IMR-90 (cell line): ENCODE data around the gene PPP2R1A. TPM values are rescaled to one million over a fixed set of nuclear protein-coding genes. Genes with fewer than 3 reads are reported as not detected.

Experiments used
- ATAC-seq: fragments of 200-7000 bp; cut with Tn5 transposase; 2 replicates; pipeline ENCODE4 v1.9.1; 2020; ENCODE audit warnings: low read depth, mild to moderate bottlenecking, moderate library complexity
- BruUV-seq: library from RNA; stranded (reverse); fragments of 400-500 nt; replicated peaks from 2 replicates; lab custom pipeline; 2021; lab: Mats Ljungman, UMichigan
- CTCF ChIA-PET: fragments of 300-600 bp; formaldehyde crosslinking; extraction: SDS; loops from one replicate; lab custom pipeline; 2021; ENCODE audit warnings: antibody characterized with exemption; lab: Yijun Ruan, JAX
- POLR2A ChIA-PET: fragments of 300-600 bp; sonication (Branson Sonifier 250); formaldehyde crosslinking; loops from one replicate; lab custom pipeline; 2022; ENCODE audit warnings: antibody characterized with exemption; ENCODE audit not compliant: unreplicated experiment; lab: Charles Lee
- DNase-seq: peaks from one replicate; pipeline ENCODE4 v3.0.0; 2013
- H2AFZ ChIP-seq: replicated peaks from 2 replicates; pipeline ENCODE3; 2013; ENCODE audit warnings: low read length, mild to moderate bottlenecking; ENCODE audit not compliant: poor library complexity
- H2AK5ac ChIP-seq: 2 replicates; pipeline ENCODE4 v1.6.1; 2013; ENCODE audit warnings: low read depth, low read length, inconsistent platforms
- H2AK9ac ChIP-seq: replicated peaks from 2 replicates; pipeline ENCODE3; 2013; ENCODE audit warnings: mild to moderate bottlenecking, low read depth, low read length, moderate library complexity; ENCODE audit not compliant: poor library complexity
- H2BK120ac ChIP-seq: 2 replicates; pipeline ENCODE4 v1.6.1; 2013; ENCODE audit warnings: low read depth, low read length, inconsistent platforms
- H2BK15ac ChIP-seq: 3 replicates; pipeline ENCODE4 v1.6.1; 2013; ENCODE audit warnings: low read depth, low read length, inconsistent platforms
- H2BK20ac ChIP-seq: 2 replicates; pipeline ENCODE4 v1.6.1; 2013; ENCODE audit warnings: low read depth, mild to moderate bottlenecking, inconsistent platforms, low read length, moderate library complexity
- H2BK5ac ChIP-seq: 2 replicates; pipeline ENCODE4 v1.6.1; 2013; ENCODE audit warnings: mild to moderate bottlenecking, low read depth, low read length, inconsistent platforms; ENCODE audit not compliant: poor library complexity, severe bottlenecking
- H3K14ac ChIP-seq: replicated peaks from 2 replicates; pipeline ENCODE4 v1.6.1; 2013; ENCODE audit warnings: low read depth, low read length, inconsistent platforms
- H3K18ac ChIP-seq: 2 replicates; pipeline ENCODE4 v1.6.1; 2013; ENCODE audit warnings: low read depth, low read length, control low read depth
- H3K23ac ChIP-seq: 2 replicates; pipeline ENCODE4 v1.6.1; 2013; ENCODE audit warnings: low read depth, low read length, inconsistent platforms
- H3K27ac ChIP-seq: 2 replicates; pipeline ENCODE4 v1.5.1; 2013; ENCODE audit warnings: mild to moderate bottlenecking, control low read depth, low read length; ENCODE audit not compliant: insufficient read depth
- H3K27me3 ChIP-seq: 2 replicates; pipeline ENCODE4 v1.6.1; 2013; ENCODE audit warnings: low read length; ENCODE audit not compliant: control insufficient read depth, insufficient read depth
- H3K36me3 ChIP-seq: 2 replicates; pipeline ENCODE4 v1.6.1; 2013; ENCODE audit warnings: low read length, mixed read lengths; ENCODE audit not compliant: control insufficient read depth, insufficient read depth
- H3K4ac ChIP-seq: 2 replicates; pipeline ENCODE4 v1.6.1; 2013; ENCODE audit warnings: low read depth, low read length, inconsistent platforms
- H3K4me1 ChIP-seq: 2 replicates; pipeline ENCODE4 v1.6.1; 2013; ENCODE audit warnings: low read length, mixed read lengths; ENCODE audit not compliant: control insufficient read depth, insufficient read depth
- H3K4me2 ChIP-seq: 2 replicates; pipeline ENCODE4 v1.6.1; 2013; ENCODE audit warnings: low read depth, mild to moderate bottlenecking, control low read depth, low read length, moderate library complexity
- H3K4me3 ChIP-seq: 2 replicates; pipeline ENCODE4 v1.5.1; 2013; ENCODE audit warnings: low read depth, mild to moderate bottlenecking, control low read depth, low read length, moderate library complexity; ENCODE audit not compliant: insufficient read depth
- H3K56ac ChIP-seq: 2 replicates; pipeline ENCODE4 v1.6.1; 2013; ENCODE audit warnings: low read length, inconsistent platforms; ENCODE audit not compliant: insufficient read depth; ENCODE audit errors: extremely low read depth
- H3K79me1 ChIP-seq, 2 experiments: 2 replicates each; pipeline ENCODE4 v1.6.1; 2013; ENCODE audit warnings: low read length in 2 of 2, inconsistent platforms in 1 of 2, low read depth in 1 of 2
- H3K9ac ChIP-seq: 2 replicates; pipeline ENCODE4 v1.6.1; 2013; ENCODE audit warnings: low read depth, low read length, control low read depth
- H3K9me1 ChIP-seq: 2 replicates; pipeline ENCODE4 v1.6.1; 2013; ENCODE audit warnings: low read length, inconsistent platforms; ENCODE audit not compliant: insufficient read depth
- H3K9me3 ChIP-seq: 2 replicates; pipeline ENCODE4 v1.6.1; 2013; ENCODE audit warnings: low read length; ENCODE audit not compliant: control insufficient read depth, insufficient read depth
- H4K20me1 ChIP-seq: 2 replicates; pipeline ENCODE4 v1.6.1; 2013; ENCODE audit warnings: low read length, inconsistent platforms; ENCODE audit not compliant: insufficient read depth
- H4K5ac ChIP-seq: 2 replicates; pipeline ENCODE4 v1.6.1; 2013; ENCODE audit warnings: mild to moderate bottlenecking, low read depth, low read length, control low read depth
- H4K8ac ChIP-seq, 2 experiments: 2 replicates each; pipeline ENCODE4 v1.6.1; 2013; ENCODE audit warnings: low read depth in 2 of 2, low read length in 2 of 2, control low read depth in 1 of 2, inconsistent platforms in 1 of 2
- H4K91ac ChIP-seq: 2 replicates; pipeline ENCODE4 v1.6.1; 2013; ENCODE audit warnings: low read depth, low read length, inconsistent platforms; ENCODE audit not compliant: insufficient read depth
- MAZ ChIP-seq: IDR thresholded peaks from 2 replicates; pipeline ENCODE4 v1.6.1; 2012; ENCODE audit warnings: low read depth, mild to moderate bottlenecking, low read length, improper control_type of control experiment, moderate library complexity, borderline replicate concordance
- POLR2A ChIP-seq: IDR thresholded peaks from 2 replicates; pipeline ENCODE4 v1.6.1; 2012; ENCODE audit warnings: mild to moderate bottlenecking, low read depth, low read length
- SMC3 ChIP-seq: fragments of 150-350 bp; IDR thresholded peaks from 2 replicates; pipeline ENCODE4 v1.6.1; 2016; ENCODE audit warnings: low read depth, mild to moderate bottlenecking, antibody characterized with exemption, low read length, moderate library complexity
- WGBS, 2 experiments: methylation state at CpG; one replicate each; pipeline versions ENCODE4 v1.1.5 to v1.1.7; 2013; ENCODE audit warnings: missing lambda C conversion rate in 2 of 2; ENCODE audit not compliant: insufficient read length in 1 of 2; ENCODE audit errors: extremely low coverage in 2 of 2; 5-methylcytosine and 5-hydroxymethylcytosine counted together
- dilution Hi-C: fragments of 300-500 bp; cut with HindIII; formaldehyde crosslinking; loops from one replicate; pipeline ENCODE4 v1.14.3; 2018; ENCODE audit warnings: low sequenced_read_pairs; ENCODE audit not compliant: unreplicated experiment
- in situ Hi-C: fragments of 300-500 bp; cut with MboI; formaldehyde crosslinking; loops from 3 replicates; pipeline ENCODE4 v1.14.3; 2019; ENCODE audit warnings: low sequenced_read_pairs, inconsistent platforms, mixed read lengths
- intact Hi-C: fragments of 100-400 bp; cut with micrococcal nuclease; formaldehyde crosslinking; loops from 2 replicates; pipeline ENCODE4 v1.10.0; 2022
- polyA plus RNA-seq, 3 experiments: library from polyadenylated mRNA; depleted of rRNA; stranded (reverse); fragments of >200 nt; gene quantifications; 2 replicates each; pipeline ENCODE4 v1.2.3, GENCODE V29; 2012; ENCODE audit warnings: low replicate concordance in 1 of 3
- total RNA-seq: library from RNA; depleted of rRNA; stranded (reverse); fragments of >200 nt; gene quantifications from 2 replicates; pipeline ENCODE4 v1.2.3, GENCODE V29; 2012
- TF ChIP-seq, protein P1 (sequence below): conservative IDR thresholded peaks from 2 replicates; pipeline ENCODE4 v1.5.1; 2012; ENCODE audit warnings: mild to moderate bottlenecking, low read depth, low read length, improper control_type of control experiment
- TF ChIP-seq, protein P2 (sequence below): fragments of 150-350 bp; IDR thresholded peaks from 2 replicates; pipeline ENCODE4 v1.6.1; 2017; ENCODE audit warnings: mild to moderate bottlenecking, antibody characterized with exemption, low read length, low read depth

Gene PPP2R1A
- total and polyA plus RNA-seq, 2 of the 4 experiments (the other 2 are of a cell fraction), result 173 to 250 TPM

GRCh38 chr19:52237197-52237596 lies 47.3 kb downstream of the PPP2R1A start:
- Histone ChIP-seq H3K4me2 (no peak overlapping the region), H3K4me1 (no peaks in the 10 kb centered on the region), H4K8ac (no peak overlapping the region), H3K56ac (no peak overlapping the region), H2AFZ (no peak overlapping the region), H3K18ac (no peak overlapping the region), H2BK20ac (no peak overlapping the region), H3K23ac (no peak overlapping the region), H3K27me3 (no peaks in the 10 kb centered on the region), H3K9ac (no peak overlapping the region), H3K27ac (no peak overlapping the region), H2BK120ac (no peak overlapping the region), H2BK15ac (no peak overlapping the region), H2AK5ac (no peak overlapping the region), H3K9me3 (no peaks in the 10 kb centered on the region), H3K4ac (no peak overlapping the region), H4K91ac (no peak overlapping the region), H4K5ac (no peak overlapping the region), H3K79me1 (no peaks in the 10 kb centered on the region), H3K14ac (no peak overlapping the region), H3K36me3 (no peaks in the 10 kb centered on the region), H2BK5ac (no peak overlapping the region), H4K20me1 (no peaks in the 10 kb centered on the region), H2AK9ac (no peak overlapping the region), H3K4me3 (no peak overlapping the region), H3K9me1 (no peaks in the 10 kb centered on the region)
- no TSS peak for BruUV-seq
- ChIA-PET POLR2A (interaction anchor here (0.5 to 0.6 kb wide), 2 partner anchors 10 to 334 kb away, joined by 4 to 6 read pairs; no protein-coding TSS in a partner anchor), CTCF (interaction anchor here (0.9 to 1.1 kb wide), 3 partner anchors 23 to 98 kb away, joined by 3 to 6 read pairs (median 3); partner anchors contain the start of gene ZNF616)
- DNase-seq (peak; percentile 4), ATAC-seq (no peak)
- whole genome bisulfite sequencing, 2 experiments, result no CpG with 5 or more reads among the region's 2 CpGs
- dilution Hi-C loops (no loop called here), in situ Hi-C loops (no loop called here), intact Hi-C loops (loop anchor here (1.0 to 10.0 kb wide), 4 partner anchors 98 to 312 kb away; partner anchors contain the start of genes ZNF432, ZNF613, ZNF616 and ZNF841)
- TF ChIP-seq, protein P1, sequence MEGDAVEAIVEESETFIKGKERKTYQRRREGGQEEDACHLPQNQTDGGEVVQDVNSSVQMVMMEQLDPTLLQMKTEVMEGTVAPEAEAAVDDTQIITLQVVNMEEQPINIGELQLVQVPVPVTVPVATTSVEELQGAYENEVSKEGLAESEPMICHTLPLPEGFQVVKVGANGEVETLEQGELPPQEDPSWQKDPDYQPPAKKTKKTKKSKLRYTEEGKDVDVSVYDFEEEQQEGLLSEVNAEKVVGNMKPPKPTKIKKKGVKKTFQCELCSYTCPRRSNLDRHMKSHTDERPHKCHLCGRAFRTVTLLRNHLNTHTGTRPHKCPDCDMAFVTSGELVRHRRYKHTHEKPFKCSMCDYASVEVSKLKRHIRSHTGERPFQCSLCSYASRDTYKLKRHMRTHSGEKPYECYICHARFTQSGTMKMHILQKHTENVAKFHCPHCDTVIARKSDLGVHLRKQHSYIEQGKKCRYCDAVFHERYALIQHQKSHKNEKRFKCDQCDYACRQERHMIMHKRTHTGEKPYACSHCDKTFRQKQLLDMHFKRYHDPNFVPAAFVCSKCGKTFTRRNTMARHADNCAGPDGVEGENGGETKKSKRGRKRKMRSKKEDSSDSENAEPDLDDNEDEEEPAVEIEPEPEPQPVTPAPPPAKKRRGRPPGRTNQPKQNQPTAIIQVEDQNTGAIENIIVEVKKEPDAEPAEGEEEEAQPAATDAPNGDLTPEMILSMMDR, result no peak
- TF ChIP-seq, protein P2, sequence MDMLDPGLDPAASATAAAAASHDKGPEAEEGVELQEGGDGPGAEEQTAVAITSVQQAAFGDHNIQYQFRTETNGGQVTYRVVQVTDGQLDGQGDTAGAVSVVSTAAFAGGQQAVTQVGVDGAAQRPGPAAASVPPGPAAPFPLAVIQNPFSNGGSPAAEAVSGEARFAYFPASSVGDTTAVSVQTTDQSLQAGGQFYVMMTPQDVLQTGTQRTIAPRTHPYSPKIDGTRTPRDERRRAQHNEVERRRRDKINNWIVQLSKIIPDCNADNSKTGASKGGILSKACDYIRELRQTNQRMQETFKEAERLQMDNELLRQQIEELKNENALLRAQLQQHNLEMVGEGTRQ, result peak; percentile 36; the same call in 1 of the 2 replicates
- TF ChIP-seq MAZ, result no peak
- TF ChIP-seq POLR2A, result no peak
- TF ChIP-seq SMC3, result no peak
